GM18951 (cell line): ENCODE measurements around the gene KRTAP10-1.

Experiments
- POLR2A ChIP-seq: IDR thresholded peaks from 4 replicates; pipeline ENCODE4 v1.6.1; 2011; ENCODE audit warnings: mild to moderate bottlenecking; ENCODE audit not compliant: insufficient read length, insufficient read depth; ENCODE audit errors: extremely low read depth
- in situ Hi-C: fragments of 300-500 bp; cut with MboI; formaldehyde crosslinking; loops from one replicate; pipeline ENCODE4 v1.12.0; 2022; ENCODE audit warnings: low sequenced_read_pairs, mixed read lengths, inconsistent platforms; ENCODE audit not compliant: unreplicated experiment

The KRTAP10-1 gene

DNA sequence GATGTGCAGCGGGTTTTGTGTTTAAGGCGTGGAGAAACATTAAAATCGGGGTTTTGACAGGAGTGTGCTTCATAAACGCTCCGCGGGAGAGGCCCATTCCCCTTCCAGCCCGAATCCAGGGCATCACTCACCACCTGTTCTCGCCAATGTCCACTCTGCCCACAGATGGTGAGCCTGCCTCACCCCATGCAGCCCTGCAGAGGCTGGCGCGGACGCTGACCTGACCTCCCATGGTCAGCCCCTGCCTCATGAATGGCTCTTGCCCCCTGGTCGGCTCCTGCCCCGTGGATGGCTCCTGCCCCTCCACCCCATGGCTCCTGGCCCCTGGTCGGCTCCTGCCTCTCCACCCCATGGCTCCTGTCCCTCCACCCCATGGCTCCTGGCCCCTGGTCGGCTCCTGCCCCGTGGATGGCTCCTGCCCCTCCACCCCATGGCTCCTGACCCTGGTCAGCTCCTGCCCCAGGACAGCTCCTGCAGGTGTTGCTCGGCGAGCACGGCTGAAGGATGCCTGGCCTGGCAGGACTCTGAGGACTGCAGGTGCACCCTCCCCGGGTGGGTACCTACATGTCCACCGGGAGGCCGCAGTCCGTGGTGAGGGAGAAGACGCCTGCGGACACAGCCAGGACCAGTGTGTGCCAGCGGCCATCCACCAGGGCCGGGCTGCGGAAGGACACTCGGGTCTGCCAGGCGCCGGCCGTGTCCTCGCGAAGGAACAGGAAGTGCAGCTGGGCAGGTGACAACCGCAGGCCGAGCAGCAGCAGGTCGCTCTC is 6.7 kb downstream of the KRTAP10-1 start:
- in situ Hi-C loops: no loop called here
- TF ChIP-seq POLR2A: no peak

- no peak for TF ChIP-seq POLR2A
- in situ Hi-C loops: no loop called here
These were observed 7.3 kb downstream of the KRTAP10-1 start for GRCh38 chr21:44532712-44533111.

DNA sequence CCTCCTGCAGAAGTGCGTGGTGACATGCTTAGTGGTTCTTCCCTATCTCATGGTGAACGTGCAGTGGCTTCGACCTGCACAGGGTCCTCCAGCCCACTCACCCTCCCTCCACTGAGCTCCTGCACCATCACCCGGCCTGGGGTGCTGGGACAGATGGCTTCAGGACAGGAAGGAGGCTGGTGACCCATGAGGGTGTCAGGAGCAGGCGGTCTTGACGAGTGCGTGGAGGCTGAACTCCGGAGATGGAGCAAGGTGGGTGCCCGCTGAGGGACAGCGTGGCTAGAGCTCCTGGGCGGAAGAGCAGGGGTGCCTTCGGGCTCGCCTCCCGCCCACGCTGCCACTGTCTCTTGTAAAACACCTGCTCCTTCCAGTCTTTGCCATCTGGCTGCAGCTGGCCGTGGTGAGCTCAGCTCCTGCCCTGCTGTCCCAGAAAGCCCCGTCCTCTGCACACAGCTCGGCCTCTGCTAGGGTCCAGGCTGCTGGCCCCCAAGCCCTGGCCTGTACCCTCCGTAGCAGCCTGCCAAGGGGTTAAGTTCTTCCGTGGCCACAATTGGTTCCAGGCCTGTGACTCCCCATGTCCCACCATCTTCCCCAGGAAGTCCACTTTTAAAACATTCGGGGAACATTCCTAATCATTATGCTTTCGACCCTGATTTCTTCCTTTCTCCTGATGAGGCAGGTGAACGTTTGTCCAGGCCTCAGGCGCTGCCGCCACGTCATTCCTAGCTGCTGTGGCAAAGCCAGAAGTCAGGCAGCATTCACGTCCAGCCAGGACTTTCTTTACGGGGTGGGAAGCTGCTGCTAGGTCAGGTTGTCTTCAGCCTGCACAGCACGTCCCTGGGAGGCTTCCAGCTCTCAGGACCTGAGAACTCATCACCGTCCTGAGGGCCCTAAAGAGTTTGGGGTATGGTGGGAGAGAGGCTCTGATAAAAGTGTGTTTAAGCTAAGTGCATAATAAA is 8.1 kb downstream of the KRTAP10-1 start:
- in situ Hi-C loops: no loop called here

DNA sequence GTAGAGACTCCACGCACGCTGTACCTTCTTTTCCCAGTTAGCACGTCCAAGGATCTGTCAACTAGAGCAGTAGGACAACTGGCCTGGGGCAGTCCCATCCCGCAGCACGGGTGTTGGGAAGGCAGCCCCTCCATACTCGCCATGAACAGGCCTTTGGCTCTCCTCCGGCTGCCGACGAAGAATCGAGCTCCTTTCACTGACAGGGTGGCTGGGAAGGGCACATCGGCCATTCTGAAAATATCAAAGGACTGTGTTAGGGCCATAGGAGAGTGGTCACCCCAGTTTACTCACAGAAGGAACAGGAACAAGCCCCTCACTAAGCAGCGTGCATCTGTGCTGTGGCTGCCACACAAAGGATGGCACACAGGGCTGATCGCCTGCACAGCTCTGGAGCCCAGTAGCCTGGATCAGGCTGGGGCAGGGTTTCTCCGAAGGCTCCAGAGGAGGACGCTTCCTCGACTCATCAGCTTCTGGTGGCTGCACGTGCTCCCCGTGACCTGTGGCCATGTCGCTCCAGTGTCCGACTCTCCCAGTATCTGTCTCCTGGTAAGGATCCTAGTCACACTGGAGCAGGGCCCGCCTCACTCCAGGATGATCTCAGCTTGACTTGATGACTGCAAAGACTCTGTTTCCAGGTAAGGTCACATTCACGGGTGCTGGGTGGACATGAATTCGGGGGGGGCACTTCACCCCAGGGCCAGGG is 8.9 kb downstream of the KRTAP10-1 start:
- in situ Hi-C loops: no loop called here
- no peak for TF ChIP-seq POLR2A

More for the DNA sequence above, 8.1 kb downstream of the KRTAP10-1 start:
- no peak for TF ChIP-seq POLR2A

- in situ Hi-C loops: no loop called here
These were observed 9.6 kb downstream of the KRTAP10-1 start for GRCh38 chr21:44530221-44530902.

DNA sequence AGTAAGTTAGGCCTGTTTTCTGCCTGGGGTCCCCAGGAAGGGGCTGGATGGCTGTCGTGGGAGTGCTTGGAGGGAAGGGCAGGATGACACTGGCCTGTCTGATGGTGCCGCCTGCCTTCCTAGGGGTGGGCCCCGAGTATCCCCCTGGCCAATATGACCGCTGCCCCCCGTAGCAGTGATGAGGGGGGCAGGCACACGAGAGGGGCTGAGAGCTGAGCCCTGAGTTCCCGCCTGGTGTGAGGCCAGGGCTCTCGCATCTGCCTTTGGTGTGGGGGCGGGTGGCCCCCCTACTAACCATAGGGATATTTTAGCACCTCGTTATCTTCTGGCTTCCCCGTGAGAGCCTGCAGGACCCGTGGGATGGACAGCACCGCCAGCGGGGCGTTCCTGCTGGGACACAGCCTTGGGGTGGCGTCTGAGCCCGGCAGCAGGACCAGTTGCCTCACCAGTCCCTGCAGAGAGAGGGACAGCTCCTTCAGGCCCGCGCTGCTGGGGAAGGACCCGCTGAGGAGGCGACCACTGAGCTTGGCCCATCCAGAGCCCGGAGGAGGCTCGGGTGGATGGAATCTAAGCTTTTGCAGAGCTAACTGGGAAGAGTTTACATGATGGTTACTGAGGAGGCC is 10.4 kb downstream of the KRTAP10-1 start:
- in situ Hi-C loops: no loop called here
- no peak for TF ChIP-seq POLR2A

More at GRCh38 chr21:44530221-44530902, 9.6 kb downstream of the KRTAP10-1 start:
- TF ChIP-seq POLR2A: no peak

DNA sequence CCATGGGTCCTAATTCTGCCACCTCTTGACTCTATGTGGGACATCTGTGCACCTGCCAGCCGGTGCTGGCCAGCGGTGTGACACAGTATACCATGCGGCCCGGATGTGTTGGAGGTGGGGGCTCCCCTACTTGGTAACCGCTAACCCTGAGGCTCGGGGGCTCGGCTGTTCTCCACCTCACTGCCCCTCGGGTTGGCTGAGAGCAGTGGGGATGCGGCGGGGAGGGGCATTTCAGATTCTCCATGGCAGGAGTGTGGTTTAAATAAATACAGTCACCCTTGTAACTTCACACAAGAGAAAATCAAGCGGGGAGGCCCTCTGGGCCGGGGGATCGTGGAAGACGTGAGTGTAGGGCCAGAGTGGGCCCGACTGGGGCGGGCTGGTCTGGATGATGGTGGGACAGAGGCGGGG is 11.0 kb downstream of the KRTAP10-1 start:
- no peak for TF ChIP-seq POLR2A
- in situ Hi-C loops: no loop called here

DNA sequence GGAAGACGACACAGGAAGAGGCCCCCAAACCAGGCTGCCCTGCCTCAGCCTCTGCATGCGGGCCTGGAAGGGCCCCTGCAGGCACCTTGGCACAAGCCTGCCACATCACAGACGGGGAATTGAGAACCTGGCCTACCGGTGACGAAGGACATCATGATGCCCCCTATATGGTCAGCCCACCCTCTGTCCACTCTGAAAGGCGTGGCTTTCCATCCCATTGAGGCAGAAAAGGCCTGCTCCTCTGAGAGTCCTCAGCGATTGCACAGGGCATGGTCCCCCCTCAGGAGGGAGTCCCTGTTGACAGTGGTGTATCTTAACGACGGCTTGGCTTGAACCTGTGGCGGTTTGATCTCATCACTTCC is 11.4 kb downstream of the KRTAP10-1 start:
- no peak for TF ChIP-seq POLR2A
- in situ Hi-C loops: no loop called here

- in situ Hi-C loops: no loop called here
- no peak for TF ChIP-seq POLR2A
These were observed 11.9 kb downstream of the KRTAP10-1 start for GRCh38 chr21:44527983-44528633.

DNA sequence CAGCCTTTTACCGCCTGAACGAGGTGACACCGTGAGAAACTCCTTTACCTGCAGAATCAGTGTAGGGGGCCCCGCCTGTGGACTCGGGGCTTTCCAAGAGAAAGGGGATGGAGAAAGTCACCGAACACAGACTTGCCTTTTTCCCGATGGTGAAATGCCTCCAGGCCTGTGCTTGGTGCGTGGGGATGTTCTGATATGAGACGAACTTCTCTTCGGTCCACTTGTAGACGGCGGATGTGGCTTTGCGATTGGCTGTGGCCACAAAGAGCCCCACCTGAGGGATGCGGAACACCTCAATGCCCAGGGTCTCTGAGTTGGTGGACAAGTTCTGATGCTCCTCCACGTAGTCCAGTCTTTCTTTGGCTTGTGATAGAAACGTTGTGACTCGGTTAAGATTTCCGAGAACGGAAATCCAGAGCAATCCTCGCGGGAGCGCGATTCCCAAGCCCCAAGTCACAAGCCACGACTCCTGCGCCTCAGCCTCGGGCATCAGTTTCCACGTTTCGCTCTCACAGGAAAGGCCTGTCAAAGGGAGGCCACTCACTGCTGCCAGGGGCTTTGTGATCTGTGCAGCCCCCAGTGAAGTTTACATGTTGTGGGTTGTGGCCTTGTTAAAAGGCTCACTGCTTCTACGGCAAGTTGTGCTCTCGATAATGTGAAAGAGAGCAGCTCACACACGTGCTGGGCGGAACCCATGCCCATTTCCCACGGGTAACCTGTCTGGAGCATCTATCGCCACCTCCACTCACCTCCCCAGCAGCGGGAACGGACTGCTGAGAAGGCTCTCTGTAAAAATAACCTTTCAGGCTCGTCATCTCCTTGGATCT is 12.6 kb downstream of the KRTAP10-1 start:
- no peak for TF ChIP-seq POLR2A
- in situ Hi-C loops: no loop called here
